Mammary epithelial cell (primary cell): ENCODE results near the gene SEMA6B.

ENCODE experiments used
- EZH2 ChIP-seq: IDR thresholded peaks from 2 replicates; pipeline ENCODE4 v1.6.1; 2012; ENCODE audit warnings: low read length, inconsistent platforms, borderline replicate concordance
- TF ChIP-seq, protein P1 (sequence below), 2 donors: IDR thresholded peaks in 1 of 2; conservative IDR thresholded peaks in 1 of 2; 2 replicates each; pipeline ENCODE4 v1.5.1; 2011 to 2012; ENCODE audit warnings: inconsistent platforms in 2 of 2, low read length in 2 of 2, mild to moderate bottlenecking in 2 of 2, control low read depth in 1 of 2, low read depth in 1 of 2; ENCODE audit not compliant: insufficient read depth in 1 of 2; ENCODE audit errors: extremely low read depth in 1 of 2

DNA sequence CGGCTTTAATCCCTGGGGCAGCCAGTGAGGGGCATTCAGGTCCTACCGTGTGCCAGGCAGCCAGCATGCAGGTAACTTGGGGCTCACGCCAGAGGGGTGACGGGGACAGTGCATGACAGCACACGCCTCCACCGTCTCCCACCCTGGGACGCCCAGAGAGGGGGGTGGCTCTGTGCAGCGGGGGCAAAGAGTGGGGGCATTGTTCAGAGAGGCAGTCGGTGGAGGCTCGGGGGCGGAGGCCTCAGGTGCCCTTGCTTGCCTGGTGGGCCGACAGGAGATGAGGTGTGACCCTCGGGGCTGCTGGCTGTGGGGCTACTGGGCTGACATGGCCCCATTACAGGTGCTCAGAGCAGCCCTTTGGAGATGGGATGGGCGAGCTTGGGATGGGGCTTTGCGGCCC is 59.6 kb downstream of the SEMA6B start:
- TF ChIP-seq, protein P1, sequence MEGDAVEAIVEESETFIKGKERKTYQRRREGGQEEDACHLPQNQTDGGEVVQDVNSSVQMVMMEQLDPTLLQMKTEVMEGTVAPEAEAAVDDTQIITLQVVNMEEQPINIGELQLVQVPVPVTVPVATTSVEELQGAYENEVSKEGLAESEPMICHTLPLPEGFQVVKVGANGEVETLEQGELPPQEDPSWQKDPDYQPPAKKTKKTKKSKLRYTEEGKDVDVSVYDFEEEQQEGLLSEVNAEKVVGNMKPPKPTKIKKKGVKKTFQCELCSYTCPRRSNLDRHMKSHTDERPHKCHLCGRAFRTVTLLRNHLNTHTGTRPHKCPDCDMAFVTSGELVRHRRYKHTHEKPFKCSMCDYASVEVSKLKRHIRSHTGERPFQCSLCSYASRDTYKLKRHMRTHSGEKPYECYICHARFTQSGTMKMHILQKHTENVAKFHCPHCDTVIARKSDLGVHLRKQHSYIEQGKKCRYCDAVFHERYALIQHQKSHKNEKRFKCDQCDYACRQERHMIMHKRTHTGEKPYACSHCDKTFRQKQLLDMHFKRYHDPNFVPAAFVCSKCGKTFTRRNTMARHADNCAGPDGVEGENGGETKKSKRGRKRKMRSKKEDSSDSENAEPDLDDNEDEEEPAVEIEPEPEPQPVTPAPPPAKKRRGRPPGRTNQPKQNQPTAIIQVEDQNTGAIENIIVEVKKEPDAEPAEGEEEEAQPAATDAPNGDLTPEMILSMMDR (conservative IDR thresholded peaks at IDR 0.05 in 1 of 2, IDR thresholded peaks at IDR 0.05 in 1 of 2; ENCODE audit: extremely low read depth in 1 of 2, insufficient read depth in 1 of 2, low read depth in 1 of 2, low read length in 2 of 2): no peak
- no peak for TF ChIP-seq EZH2
